Esophagus squamous epithelium (tissue), 5 donors: ENCODE measurements around the gene NGFR. TPM values are rescaled to one million over a fixed set of nuclear protein-coding genes. Genes with fewer than 3 reads are reported as not detected.

Source experiments
- DNase-seq: peaks from one replicate; lab custom pipeline; 2025; lab: John Stamatoyannopoulos, UW
- H3K27ac ChIP-seq, 4 donors: fragments of 200-600 bp; sonication (generic); one replicate each; pipeline ENCODE4 v1.5.1; 2016 to 2019; ENCODE audit warnings: mild to moderate bottlenecking in 1 of 4
- H3K27me3 ChIP-seq, 4 donors: fragments of 200-600 bp; sonication (generic); 1 replicate in 3 of 4; 2 replicates in 1 of 4; pipeline versions ENCODE4 v1.5.1 to v1.6.0; 2017 to 2021; ENCODE audit warnings: antibody characterized with exemption in 1 of 4
- H3K36me3 ChIP-seq, 3 donors: fragments of 200-600 bp; sonication (generic); one replicate each; pipeline ENCODE4 v1.5.1; 2016 to 2019
- H3K4me1 ChIP-seq, 3 donors: fragments of 200-600 bp; sonication (generic); one replicate each; pipeline ENCODE4 v1.5.1; 2017 to 2019
- H3K4me3 ChIP-seq, 4 donors: fragments of 200-600 bp; sonication (generic); 1 replicate in 3 of 4; 2 replicates in 1 of 4; pipeline ENCODE4 v1.5.1; 2016 to 2019; ENCODE audit warnings: mild to moderate bottlenecking in 2 of 4, moderate library complexity in 1 of 4
- H3K9me3 ChIP-seq, 3 donors: fragments of 200-600 bp; sonication (generic); one replicate each; pipeline ENCODE4 v1.5.1; 2016 to 2019
- POLR2A ChIP-seq, 4 donors: fragments of 450-650 bp; IDR thresholded peaks; one replicate each; pipeline ENCODE4 v1.6.1; 2017; ENCODE audit warnings: antibody characterized with exemption in 4 of 4, mild to moderate bottlenecking in 4 of 4, moderate library complexity in 3 of 4
- WGBS, 2 donors: methylation state at CpG; one replicate each; pipeline ENCODE4 v1.1.5; 2018; 5-methylcytosine and 5-hydroxymethylcytosine counted together
- intact Hi-C: fragments of 100-400 bp; cut with DNase I; formaldehyde crosslinking; loops from one replicate; pipeline ENCODE4 v1.15.0; 2022
- total RNA-seq, 4 donors: library from RNA; depleted of rRNA; stranded (reverse); fragments of >200 nt; gene quantifications; one replicate each; pipeline ENCODE4 v1.1.0, GENCODE V29; 2016
- TF ChIP-seq, protein P1 (sequence below), 6 experiments: fragments of 450-650 bp in 4 of 6; fragments of 200-600 bp in 2 of 6; sonication (generic) in 2 of 6; IDR thresholded peaks; one replicate each; pipeline ENCODE4 v1.5.1; 2016 to 2019; ENCODE audit warnings: antibody characterized with exemption in 6 of 6, mild to moderate bottlenecking in 4 of 6, moderate library complexity in 4 of 6
- donor health status: DM: yes; HTN: yes; CAD: no.

Gene NGFR
- total RNA-seq, 4 donors from 2014 or later, result 1.6 to 9.6 (median 4.9) TPM

DNA sequence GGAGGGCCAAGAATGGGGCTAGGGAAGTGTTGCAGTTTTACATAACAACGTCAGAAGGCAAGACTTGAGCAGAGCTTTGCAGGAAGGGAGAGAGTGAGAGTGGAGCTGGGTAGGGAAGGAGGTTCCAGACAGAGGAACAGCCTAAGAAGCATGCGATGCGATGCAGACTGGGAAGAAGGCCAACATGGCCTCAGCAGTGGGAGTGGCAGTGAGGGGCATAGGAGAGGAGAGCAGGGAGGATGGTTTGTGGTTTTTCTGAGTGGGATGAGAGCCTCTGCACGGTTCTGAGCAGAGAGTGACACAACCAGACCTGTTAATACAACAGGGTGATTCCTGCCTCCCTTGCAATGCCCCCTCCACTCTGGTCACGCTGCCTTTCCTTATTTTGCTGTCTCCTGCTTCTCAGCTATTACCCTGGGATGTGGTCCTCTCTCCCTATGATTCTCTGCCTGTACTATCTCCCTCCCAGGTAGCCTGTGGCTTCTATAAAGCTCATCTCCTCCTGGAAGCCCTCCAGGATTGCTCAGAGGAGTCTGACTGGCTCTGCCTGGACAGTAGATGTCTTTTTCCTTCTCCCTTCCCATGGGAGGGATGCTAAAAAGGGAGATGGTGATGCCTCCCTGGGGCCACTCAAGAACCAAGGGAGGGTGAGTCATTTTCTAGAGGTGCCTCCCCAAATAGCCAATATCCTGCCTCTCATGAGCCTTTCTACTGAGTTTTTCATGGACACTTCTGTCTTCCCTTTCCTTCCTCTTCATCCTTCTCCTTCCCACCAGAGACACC lies 38.7 kb upstream of the NGFR start:
- intact Hi-C loops, result no loop called here
- no peak for DNase-seq
- H3K4me1 ChIP-seq, result no peaks in the 10 kb centered on the region
- TF ChIP-seq, protein P1, sequence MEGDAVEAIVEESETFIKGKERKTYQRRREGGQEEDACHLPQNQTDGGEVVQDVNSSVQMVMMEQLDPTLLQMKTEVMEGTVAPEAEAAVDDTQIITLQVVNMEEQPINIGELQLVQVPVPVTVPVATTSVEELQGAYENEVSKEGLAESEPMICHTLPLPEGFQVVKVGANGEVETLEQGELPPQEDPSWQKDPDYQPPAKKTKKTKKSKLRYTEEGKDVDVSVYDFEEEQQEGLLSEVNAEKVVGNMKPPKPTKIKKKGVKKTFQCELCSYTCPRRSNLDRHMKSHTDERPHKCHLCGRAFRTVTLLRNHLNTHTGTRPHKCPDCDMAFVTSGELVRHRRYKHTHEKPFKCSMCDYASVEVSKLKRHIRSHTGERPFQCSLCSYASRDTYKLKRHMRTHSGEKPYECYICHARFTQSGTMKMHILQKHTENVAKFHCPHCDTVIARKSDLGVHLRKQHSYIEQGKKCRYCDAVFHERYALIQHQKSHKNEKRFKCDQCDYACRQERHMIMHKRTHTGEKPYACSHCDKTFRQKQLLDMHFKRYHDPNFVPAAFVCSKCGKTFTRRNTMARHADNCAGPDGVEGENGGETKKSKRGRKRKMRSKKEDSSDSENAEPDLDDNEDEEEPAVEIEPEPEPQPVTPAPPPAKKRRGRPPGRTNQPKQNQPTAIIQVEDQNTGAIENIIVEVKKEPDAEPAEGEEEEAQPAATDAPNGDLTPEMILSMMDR (IDR thresholded peaks at IDR 0.05), result no peak
- no peak overlapping the region for H3K4me3 ChIP-seq
- H3K27me3 ChIP-seq, result peaks cover 0 to 80% (median 0%) of the 10 kb centered on the region in 4 donors
- H3K27ac ChIP-seq, result no peak overlapping the region
- no peaks in the 10 kb centered on the region for H3K9me3 ChIP-seq
- no peaks in the 10 kb centered on the region for H3K36me3 ChIP-seq
- 13 to 23% methylated on average over 5 of the region's 5 CpGs for WGBS, 2 donors

DNA sequence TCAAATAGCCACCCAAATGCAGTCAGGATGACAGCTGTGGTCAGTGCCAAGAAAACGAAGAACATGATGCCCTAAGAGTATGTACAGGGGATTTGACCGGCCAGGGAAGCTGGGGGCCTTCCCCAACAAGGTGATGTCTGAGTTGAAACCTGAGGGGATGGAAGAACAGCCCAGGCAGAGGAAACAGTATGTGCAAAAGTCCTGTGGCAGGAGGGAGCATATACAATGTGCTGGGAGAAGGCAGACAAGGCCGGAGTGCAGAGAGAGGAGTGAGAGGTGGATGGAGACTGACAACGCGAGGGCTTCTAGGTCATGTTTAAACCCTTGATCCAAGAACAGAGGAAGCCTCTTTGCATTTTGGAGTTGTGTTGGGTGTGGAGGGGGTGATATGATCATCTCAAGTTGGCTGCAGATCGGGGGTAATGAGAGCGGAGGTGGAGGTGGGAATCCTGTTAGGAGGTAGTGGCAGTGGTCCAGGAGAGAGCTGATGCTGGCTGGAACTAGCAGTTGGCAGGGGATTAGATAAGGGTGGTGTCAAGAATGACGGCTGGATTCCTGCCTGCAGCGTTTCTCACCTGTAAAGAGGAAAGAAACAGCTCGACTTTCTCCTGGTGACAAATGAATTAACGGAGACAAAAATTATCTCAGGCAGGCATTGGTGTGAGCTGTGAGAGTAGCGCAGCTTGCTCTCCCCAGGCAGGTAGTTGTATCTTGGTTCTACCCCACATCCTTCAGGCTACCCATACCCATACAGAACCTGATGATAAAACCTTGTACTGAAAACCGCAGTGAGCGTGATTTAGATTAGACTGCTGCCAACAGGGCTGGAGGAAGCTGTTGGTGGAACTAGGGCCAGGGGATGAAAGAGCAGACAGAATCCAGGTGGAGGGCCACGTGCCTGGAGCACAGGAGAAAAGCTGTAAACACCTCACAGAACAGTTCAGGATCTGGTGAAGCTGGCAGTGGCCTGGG lies 37.2 kb upstream of the NGFR start:
- no peaks in the 10 kb centered on the region for H3K9me3 ChIP-seq
- H3K4me1 ChIP-seq, result no peaks in the 10 kb centered on the region
- intact Hi-C loops, result no loop called here
- no peak overlapping the region for H3K27ac ChIP-seq
- H3K4me3 ChIP-seq, result no peak overlapping the region
- WGBS, 2 donors, result 28 to 40% methylated on average over 15 of the region's 15 CpGs
- TF ChIP-seq, protein P1 (IDR thresholded peaks at IDR 0.05), result no peak
- TF ChIP-seq POLR2A (IDR thresholded peaks at IDR 0.05), result no peak
- H3K27me3 ChIP-seq, result peaks cover 0 to 91% (median under 1%) of the 10 kb centered on the region in 4 donors
- H3K36me3 ChIP-seq, result no peaks in the 10 kb centered on the region
- DNase-seq, result no peak

DNA sequence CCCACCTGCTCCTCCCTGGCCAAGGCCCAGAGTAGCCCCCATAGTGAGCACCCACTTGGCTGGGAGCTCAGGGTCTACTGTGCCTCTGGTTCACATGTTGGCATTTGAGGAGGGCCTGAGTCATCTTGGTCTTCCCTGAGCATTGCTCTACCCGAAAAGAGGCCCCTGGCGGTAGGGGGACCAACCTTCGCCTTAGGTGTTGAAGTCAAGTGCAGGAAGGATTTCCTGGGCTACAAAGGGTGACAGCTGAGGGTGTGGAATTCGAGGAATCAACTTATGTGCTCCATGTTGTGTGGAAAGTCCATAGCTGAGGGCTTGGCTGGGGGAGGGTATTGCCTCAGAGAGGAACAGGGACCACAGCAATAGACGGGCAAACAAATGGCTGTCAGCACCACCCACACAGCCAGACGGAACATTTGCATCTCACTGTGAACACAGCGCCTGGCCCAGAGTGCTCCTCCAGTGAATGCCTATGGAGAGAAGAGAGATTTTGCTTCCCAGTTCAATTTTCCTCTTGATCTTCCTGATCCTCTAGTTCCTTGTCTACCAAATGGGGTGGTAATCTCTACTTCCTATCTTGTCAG lies 35.6 kb upstream of the NGFR start:
- Histone ChIP-seq H3K36me3 (no peaks in the 10 kb centered on the region), H3K4me3 (no peak overlapping the region), H3K4me1 (no peaks in the 10 kb centered on the region), H3K27me3 (peaks cover 0 to 97% (median 2%) of the 10 kb centered on the region in 4 donors), H3K9me3 (peaks cover 0 to 8% (median 0%) of the 10 kb centered on the region in 3 donors), H3K27ac (no peak overlapping the region)
- 57 to 64% methylated on average over 1 to 4 of the region's 7 CpGs for WGBS, 2 donors
- intact Hi-C loops, result no loop called here
- TF ChIP-seq, protein P1 (IDR thresholded peaks at IDR 0.05), result no peak
- TF ChIP-seq POLR2A (IDR thresholded peaks at IDR 0.05), result no peak
- no peak for DNase-seq

DNA sequence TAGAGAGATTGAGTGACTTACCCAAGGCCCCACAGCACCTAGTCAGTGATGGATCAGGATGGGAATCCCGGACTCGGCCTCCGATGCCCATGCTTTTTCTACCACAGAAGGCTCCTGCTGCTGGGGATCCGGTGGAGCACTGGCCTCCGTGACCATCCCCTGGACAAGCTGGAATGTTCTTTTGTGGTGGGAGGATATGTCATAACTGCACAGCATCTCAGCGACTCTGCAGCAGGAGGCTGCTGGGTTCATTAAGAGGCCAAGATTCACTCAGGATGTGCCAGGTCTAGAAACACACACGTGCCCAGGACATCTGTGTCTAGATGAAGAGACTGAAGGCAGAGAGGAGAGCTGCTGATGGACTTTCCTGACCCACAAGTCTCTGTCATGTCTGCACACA lies 34.7 kb upstream of the NGFR start:
- DNase-seq, result no peak
- 69% methylated on average over 2 of the region's 7 CpGs; no CpG with 5 or more reads in 1 of the 2 donors for WGBS, 2 donors

More for the DNA sequence above, 34.7 kb upstream of the NGFR start:
- Histone ChIP-seq H3K9me3 (peaks cover 0 to 8% (median 0%) of the 10 kb centered on the region in 3 donors), H3K4me1 (no peaks in the 10 kb centered on the region), H3K27me3 (peaks cover 0 to 98% (median 2%) of the 10 kb centered on the region in 4 donors), H3K27ac (no peak overlapping the region), H3K4me3 (no peak overlapping the region), H3K36me3 (no peaks in the 10 kb centered on the region)
- TF ChIP-seq, protein P1 (IDR thresholded peaks at IDR 0.05), result no peak
- TF ChIP-seq POLR2A (IDR thresholded peaks at IDR 0.05), result no peak
- intact Hi-C loops, result no loop called here
